Adrenal gland (tissue), 5 donors: Measurements from ENCODE around the gene MPHOSPH10.

ENCODE experiments used
- CTCF ChIP-seq, 6 experiments: fragments of 450-650 bp in 4 of 6; fragments of 200-600 bp in 2 of 6; sonication (generic) in 1 of 6; IDR thresholded peaks; 1 replicate in 5 of 6; 2 replicates in 1 of 6; pipeline versions ENCODE4 v1.5.1 to v1.8.0; 2016 to 2021; ENCODE audit warnings: antibody characterized with exemption in 6 of 6, mild to moderate bottlenecking in 2 of 6, moderate library complexity in 1 of 6
- POLR2A ChIP-seq, 2 donors: fragments of 450-650 bp; IDR thresholded peaks; one replicate each; pipeline ENCODE4 v1.6.1; 2017; ENCODE audit warnings: antibody characterized with exemption in 2 of 2, mild to moderate bottlenecking in 2 of 2, moderate library complexity in 1 of 2
- donor health status: DM: no; HTN: no; CAD: no.

GRCh38 chr2:71101656-71102055, 28.8 kb upstream of the MPHOSPH10 start:
- TF ChIP-seq CTCF (IDR thresholded peaks at IDR 0.05): no peak
- TF ChIP-seq POLR2A (IDR thresholded peaks at IDR 0.05): no peak
